G401 (cell line): ENCODE results near the gene PACRG. TPM values are rescaled to one million over a fixed set of nuclear protein-coding genes. Genes with fewer than 3 reads are reported as not detected.

ENCODE experiments used
- DNase-seq: peaks from one replicate; pipeline ENCODE4 v3.0.0-alpha.2; 2015; ENCODE audit warnings: low spot score
- in situ Hi-C: cut with HindIII; loops from 2 replicates; pipeline ENCODE4 v1.10.0; 2016; ENCODE audit warnings: low sequenced_read_pairs, mixed read lengths
- total RNA-seq: library from RNA; depleted of rRNA; stranded (reverse); fragments of >200 nt; shearing (Covaris generic); gene quantifications from 2 replicates; pipeline ENCODE4 v1.2.3, GENCODE V29; 2014; rRNA removed

Gene PACRG
- total RNA-seq, 1 experiment from 2014 or later: not detected

GRCh38 chr6:163356743-163357142 is 629.0 kb downstream of the PACRG start:
- in situ Hi-C loops: no loop called here

GRCh38 chr6:163364641-163365040 is 636.9 kb downstream of the PACRG start:
- in situ Hi-C loops: no loop called here
- no peak for DNase-seq

More at GRCh38 chr6:163356743-163357142, 629.0 kb downstream of the PACRG start:
- DNase-seq: no peak

Other genes starting within 250 kb of the PACRG start
- 0.18 and 1.1 TPM in 2 replicates for gene PRKN, start 208 bp upstream of the PACRG start, total RNA-seq